GM12873 (cell line): Measurements from ENCODE around the gene IZUMO4.

Source experiments
- TF ChIP-seq, protein P1 (sequence below): IDR thresholded peaks from 2 replicates; pipeline ENCODE4 v1.5.1; 2012; ENCODE audit warnings: low read depth, mild to moderate bottlenecking, moderate library complexity, low read length, control low read depth; ENCODE audit not compliant: insufficient read depth; ENCODE audit errors: missing control alignments

The IZUMO4 gene, protein sequence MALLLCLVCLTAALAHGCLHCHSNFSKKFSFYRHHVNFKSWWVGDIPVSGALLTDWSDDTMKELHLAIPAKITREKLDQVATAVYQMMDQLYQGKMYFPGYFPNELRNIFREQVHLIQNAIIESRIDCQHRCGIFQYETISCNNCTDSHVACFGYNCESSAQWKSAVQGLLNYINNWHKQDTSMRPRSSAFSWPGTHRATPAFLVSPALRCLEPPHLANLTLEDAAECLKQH

DNA sequence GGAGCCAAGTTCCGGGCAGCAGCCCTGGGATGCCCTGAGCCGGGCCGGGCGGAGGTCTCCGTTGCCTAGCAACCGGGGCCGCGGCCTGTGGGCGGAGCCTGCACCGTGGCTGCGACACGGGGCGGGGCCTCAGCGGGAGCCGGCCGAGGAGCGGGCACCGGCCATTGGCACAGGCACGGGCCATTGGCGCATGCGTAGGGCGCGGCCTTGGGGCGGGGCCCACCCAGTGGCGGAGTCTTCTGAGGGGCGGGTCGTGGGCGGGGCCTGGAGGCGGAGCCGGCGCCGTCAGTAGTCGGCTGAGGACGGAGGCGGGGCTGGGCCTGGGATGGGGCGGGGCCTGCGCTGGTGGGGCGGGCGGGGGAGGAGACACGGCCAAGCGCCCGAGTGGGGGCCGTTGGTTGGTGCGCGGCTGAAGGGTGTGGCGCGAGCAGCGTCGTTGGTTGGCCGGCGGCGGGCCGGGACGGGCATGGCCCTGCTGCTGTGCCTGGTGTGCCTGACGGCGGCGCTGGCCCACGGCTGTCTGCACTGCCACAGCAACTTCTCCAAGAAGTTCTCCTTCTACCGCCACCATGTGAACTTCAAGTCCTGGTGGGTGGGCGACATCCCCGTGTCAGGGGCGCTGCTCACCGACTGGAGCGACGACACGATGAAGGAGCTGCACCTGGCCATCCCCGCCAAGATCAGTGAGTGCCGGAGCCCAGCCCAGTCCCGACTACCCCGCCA lies at the start of gene IZUMO4:
IZUMO4 (plus strand) TSS at position 436 of the 723 bp plus-strand sequence; CDS start at position 467, 31 bp downstream.
- TF ChIP-seq, protein P1, sequence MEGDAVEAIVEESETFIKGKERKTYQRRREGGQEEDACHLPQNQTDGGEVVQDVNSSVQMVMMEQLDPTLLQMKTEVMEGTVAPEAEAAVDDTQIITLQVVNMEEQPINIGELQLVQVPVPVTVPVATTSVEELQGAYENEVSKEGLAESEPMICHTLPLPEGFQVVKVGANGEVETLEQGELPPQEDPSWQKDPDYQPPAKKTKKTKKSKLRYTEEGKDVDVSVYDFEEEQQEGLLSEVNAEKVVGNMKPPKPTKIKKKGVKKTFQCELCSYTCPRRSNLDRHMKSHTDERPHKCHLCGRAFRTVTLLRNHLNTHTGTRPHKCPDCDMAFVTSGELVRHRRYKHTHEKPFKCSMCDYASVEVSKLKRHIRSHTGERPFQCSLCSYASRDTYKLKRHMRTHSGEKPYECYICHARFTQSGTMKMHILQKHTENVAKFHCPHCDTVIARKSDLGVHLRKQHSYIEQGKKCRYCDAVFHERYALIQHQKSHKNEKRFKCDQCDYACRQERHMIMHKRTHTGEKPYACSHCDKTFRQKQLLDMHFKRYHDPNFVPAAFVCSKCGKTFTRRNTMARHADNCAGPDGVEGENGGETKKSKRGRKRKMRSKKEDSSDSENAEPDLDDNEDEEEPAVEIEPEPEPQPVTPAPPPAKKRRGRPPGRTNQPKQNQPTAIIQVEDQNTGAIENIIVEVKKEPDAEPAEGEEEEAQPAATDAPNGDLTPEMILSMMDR = peak; percentile 55

DNA sequence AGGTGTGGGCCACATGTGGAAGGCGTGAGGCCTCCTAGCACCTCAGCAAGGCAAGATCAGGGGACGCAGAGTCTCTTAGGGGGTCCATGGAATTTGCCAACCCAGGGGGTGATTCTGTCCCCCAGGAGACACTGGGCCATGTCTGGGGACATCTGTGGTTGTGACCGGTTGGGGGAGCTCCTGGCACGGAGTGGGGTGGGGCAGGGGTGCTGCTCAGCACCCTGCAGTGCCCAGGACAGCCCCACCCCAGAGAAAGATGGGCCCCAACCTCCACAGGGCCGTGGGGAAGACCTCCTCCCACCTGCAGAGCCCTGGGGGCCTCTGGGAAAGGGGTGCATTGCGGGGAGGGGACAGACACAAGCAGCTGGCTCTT lies 49.7 kb upstream of the IZUMO4 start:
- TF ChIP-seq, protein P1 = no peak

DNA sequence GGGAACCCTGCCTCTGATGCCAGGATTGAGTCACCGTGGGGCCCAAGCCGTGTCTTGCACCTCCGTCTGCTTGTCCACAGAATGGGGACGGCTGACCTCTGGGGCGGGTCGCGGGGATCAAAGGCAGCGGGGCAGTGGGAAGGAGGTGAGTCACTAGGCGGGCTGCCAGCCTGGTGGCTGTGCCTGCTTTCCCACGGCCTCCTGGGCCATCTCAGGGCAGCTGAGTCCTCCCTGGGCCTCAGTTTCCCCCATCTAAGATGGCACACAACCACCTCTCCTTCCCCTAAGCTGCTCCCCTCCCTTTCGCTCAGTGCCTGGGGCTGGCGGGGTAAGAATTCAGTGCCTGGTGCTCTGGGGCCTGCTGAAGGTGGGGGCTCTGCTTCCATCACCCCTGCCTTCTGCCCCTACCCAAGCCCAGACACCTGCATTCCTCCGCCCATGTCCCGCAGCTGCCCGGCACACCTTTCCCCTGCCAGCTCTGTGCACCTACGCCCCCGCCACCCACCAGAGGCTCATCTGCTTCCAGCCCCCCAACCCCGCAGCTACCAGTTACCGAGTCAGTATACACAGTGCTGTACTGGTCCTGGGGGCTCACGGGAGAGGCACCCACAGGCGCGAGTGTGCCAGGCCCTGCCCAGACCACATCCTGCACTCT lies 49.1 kb upstream of the IZUMO4 start:
- TF ChIP-seq, protein P1 = no peak

DNA sequence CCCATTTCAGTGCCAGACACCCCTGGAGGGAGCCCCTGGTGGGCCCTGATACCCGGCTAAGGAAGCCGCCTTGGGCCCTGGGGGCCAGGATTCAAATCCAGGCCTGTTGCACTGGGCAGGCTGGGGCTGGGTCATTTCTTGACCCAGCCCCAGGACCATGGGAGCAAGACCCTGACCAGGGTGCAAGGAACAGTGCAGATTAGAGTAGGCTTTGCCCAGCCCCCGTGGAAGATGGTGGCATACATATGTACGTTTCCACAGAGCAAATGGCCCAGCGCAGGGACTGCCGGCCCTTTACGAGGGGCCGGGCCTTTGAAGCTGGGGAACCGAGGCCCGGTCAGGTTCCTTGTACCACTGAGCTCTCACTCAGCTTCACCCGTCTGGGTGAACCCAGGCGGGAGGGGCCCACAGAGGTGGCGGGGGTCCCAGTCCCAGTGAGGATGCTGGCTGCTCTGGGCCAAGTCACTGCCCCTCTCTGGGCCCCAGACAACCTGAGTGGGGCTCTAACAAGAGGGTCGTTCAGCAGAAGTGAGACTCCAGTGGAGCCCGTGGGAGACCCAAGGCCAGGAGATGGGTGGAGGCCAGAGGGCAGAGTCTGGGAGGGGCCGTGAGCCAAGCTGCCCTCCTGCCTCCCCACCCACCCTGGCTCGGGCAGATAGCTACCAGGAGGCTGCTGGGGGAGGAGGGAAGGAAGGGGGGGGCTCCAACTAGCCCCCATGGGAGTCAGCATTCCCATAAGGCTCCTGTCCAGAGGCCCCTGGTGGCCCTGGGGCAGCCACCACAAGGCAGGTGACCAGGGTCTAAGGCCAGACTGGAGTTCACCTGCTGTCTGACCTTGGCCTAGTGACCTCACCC lies 48.4 kb upstream of the IZUMO4 start:
- TF ChIP-seq, protein P1 = no peak

DNA sequence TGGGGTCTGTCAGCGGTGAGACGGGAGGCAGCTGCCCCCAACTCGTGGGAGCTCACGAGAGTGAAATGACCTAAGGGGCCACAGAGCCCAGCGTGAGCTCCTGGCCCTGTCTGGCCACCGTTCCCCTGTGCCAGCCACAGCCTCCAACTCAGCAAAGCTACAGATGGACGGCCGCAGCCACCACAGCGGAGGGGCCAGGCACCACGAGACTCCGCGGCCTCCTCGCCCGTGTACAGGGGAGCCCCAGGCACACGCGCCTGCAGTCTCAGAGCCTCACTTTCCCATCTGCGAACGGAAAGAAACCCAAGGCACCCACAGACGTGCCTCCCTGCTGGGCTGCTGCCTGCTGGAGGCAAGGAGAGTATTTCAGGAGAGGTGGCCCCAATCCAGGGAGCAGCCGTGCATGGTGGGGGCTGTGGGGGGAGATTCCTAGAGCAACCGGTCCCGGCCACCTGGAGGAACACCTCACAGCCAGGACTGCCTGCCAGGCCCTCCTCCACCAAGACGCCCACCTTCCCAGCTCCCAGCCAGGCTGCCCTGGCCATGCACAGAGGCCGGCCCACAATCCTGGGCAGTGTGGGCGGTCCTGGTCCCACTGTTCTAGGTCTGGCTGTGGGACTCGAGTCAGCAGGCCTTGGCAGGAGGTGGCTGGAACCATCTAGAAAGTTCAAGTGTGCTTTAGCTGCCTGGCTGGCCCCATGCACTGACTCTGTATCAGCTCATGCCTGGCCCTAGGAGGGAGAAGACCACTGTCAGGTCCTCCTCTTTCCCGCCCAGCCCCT lies 47.6 kb upstream of the IZUMO4 start:
- TF ChIP-seq, protein P1 = no peak

DNA sequence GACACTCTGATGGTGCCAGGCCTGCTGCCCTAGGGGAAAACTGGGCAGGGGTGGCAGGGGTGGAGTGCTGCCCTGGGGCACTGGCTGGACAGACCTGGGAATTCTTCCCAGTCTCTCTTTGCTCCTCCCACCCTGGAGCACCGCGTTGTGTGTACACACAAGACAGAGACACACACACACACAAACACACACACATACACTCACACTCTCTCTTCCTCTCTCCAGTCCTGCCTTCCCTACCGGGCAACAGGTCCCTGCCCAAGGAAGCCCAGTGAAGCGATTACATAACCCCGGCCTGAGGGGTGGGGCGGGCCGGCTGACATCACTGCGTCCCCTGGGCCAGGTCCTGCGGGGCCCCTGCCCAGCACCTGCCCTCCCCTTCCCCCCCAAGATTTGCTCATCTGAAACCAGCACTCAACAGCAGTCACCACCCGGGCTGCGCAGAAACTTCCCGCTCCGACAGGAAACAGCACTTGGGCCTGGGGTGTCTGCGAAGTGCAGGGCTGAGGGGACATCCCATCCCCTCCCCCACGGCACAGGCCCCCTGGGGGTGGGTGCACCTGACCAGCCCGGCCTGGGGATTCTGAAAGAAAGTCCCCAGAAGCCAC lies 46.9 kb upstream of the IZUMO4 start:
- TF ChIP-seq, protein P1 = no peak
